GM21737 (cell line): ENCODE data around the gene DDC.
"Not testable (repeated sequence)": the region's sequence is repeated elsewhere in the genome, so short reads cannot be mapped to it uniquely, and the experiment has no call there.

Source experiments
- ATAC-seq: cut with Tn5 transposase; IDR thresholded peaks from one replicate; pipeline ENCODE4 v1.9.1; 2021; ENCODE audit warnings: mild to moderate bottlenecking, moderate library complexity; ENCODE audit not compliant: unreplicated experiment

The DDC gene

GRCh38 chr7:50590535-50590934 lies 25.3 kb upstream of the DDC start:
- no peak for ATAC-seq

- no peak for ATAC-seq
Observed at GRCh38 chr7:50589364-50589763, 24.2 kb upstream of the DDC start.

GRCh38 chr7:50588937-50589336 lies 23.7 kb upstream of the DDC start:
- no peak for ATAC-seq

- no peak for ATAC-seq
Observed at GRCh38 chr7:50587737-50588136, 22.5 kb upstream of the DDC start.

- no peak for ATAC-seq
Observed at GRCh38 chr7:50584793-50585408, 19.7 kb upstream of the DDC start.

GRCh38 chr7:50584386-50584785 lies 19.2 kb upstream of the DDC start:
- ATAC-seq, result no peak

- not testable (repeated sequence) for ATAC-seq
Observed at GRCh38 chr7:50583295-50583694, 18.1 kb upstream of the DDC start.

- not testable (repeated sequence) for ATAC-seq
Observed at GRCh38 chr7:50582271-50582670, 17.1 kb upstream of the DDC start.

- not testable (repeated sequence) for ATAC-seq
Observed at GRCh38 chr7:50580666-50581065, 15.5 kb upstream of the DDC start.

GRCh38 chr7:50580057-50580456 lies 14.9 kb upstream of the DDC start:
- no peak for ATAC-seq

- not testable (repeated sequence) for ATAC-seq
Observed at GRCh38 chr7:50578105-50578504, 12.9 kb upstream of the DDC start.

GRCh38 chr7:50577569-50577968 lies 12.4 kb upstream of the DDC start:
- ATAC-seq, result no peak

- not testable (repeated sequence) for ATAC-seq
Observed at GRCh38 chr7:50576388-50576787, 11.2 kb upstream of the DDC start.

GRCh38 chr7:50567715-50568261 lies 2.6 kb upstream of the DDC start:
- ATAC-seq, result no peak

- ATAC-seq, result no peak
Observed at GRCh38 chr7:50565977-50566376, 772 bp upstream of the DDC start.

GRCh38 chr7:50565559-50565916 lies 333 bp upstream of the DDC start:
- ATAC-seq, result no peak

GRCh38 chr7:50564171-50564570 lies 1.0 kb downstream of the DDC start:
- no peak for ATAC-seq

- no peak for ATAC-seq
Observed at GRCh38 chr7:50562136-50562535, 3.1 kb downstream of the DDC start.

- no peak for ATAC-seq
Observed at GRCh38 chr7:50560865-50561351, 4.3 kb downstream of the DDC start.

- ATAC-seq, result no peak
Observed at GRCh38 chr7:50559881-50560280, 5.3 kb downstream of the DDC start.

- no peak for ATAC-seq
Observed at GRCh38 chr7:50558294-50559053, 6.7 kb downstream of the DDC start.

- no peak for ATAC-seq
Observed at GRCh38 chr7:50557099-50557498, 8.1 kb downstream of the DDC start.
